Epithelial cell of esophagus (primary cell): ENCODE data around the gene ALX1.

Source experiments
- DNase-seq: peaks from one replicate; pipeline ENCODE4 v3.0.0; 2010; ENCODE audit warnings: low read depth
- H3K4me3 ChIP-seq: 2 replicates; pipeline ENCODE4 v1.5.1; 2011; ENCODE audit warnings: mild to moderate bottlenecking, low read length, control low read depth
- CTCF ChIP-seq: IDR thresholded peaks from 2 replicates; pipeline ENCODE4 v1.5.1; 2011; ENCODE audit warnings: low read depth, mild to moderate bottlenecking, low read length, control low read depth, inconsistent platforms; ENCODE audit not compliant: insufficient read depth; ENCODE audit errors: missing control alignments

The ALX1 gene

GRCh38 chr12:85322715-85323114, 42.7 kb downstream of the ALX1 start:
- TF ChIP-seq CTCF: no peak
- no peak overlapping the region for H3K4me3 ChIP-seq
- DNase-seq: no peak

DNA sequence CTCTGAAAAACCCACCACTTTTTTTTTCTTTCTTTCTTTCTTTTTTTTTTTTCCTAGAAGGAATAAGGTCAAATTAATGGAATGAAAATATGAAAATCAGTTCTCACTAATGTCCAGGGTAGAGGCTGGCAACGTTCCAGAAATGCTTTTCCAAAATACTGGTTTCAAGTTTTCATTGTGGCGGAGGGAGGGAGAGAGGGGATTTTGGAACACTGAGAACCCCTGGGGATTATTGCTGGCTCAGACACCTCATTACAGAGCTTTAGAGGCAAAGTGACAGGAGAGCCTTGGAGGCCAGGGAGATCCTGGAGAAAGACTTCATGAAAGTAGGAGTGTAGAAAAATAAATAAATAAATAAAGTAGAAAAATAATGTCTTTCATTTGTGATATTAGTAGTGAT, 45.4 kb downstream of the ALX1 start:
- TF ChIP-seq CTCF: no peak
- DNase-seq: no peak

DNA sequence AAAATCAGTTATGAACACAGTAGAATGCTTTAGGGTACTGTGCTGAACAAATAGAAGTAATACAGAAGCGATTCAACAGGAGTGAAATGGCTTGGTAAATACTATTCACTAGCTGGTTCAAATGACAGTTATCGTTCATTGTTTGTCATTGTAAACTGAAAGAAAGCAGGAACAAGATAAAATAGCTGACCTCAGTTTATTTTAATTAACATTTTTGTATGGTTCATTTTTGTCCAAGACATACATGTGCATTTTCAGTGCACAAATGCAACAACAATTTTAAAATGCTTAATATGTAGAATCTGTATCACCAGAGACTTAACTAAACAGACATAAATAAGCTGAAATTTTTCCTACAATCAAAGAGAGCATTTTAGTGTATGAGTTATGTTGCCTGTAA, 49.9 kb downstream of the ALX1 start:
- no peak overlapping the region for H3K4me3 ChIP-seq
- TF ChIP-seq CTCF: no peak
- no peak for DNase-seq

More for the DNA sequence above, 45.4 kb downstream of the ALX1 start:
- no peak overlapping the region for H3K4me3 ChIP-seq

DNA sequence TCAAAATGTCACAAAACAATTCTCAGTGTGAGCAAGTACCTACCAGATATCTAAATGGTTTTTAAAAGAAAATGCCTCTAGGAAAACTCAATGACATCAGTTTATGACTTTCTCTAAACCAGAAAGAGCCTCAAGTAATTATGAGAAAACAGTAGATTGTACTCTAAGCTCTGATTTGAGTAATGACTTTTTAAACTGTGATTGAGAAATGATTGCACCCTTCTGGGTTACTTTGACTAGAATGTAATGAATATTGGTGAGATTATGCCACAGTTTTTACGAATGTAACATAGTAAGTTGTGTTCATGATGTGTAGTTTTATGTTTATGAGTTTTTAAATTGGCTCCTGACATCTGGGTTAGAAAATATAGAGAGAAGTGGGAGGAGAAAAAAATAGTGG, 68.8 kb downstream of the ALX1 start:
- no peak overlapping the region for H3K4me3 ChIP-seq
- TF ChIP-seq CTCF: no peak
- no peak for DNase-seq

- no peak for DNase-seq
- no peak overlapping the region for H3K4me3 ChIP-seq
- TF ChIP-seq CTCF: no peak
Measured at GRCh38 chr12:85350356-85350755, 70.3 kb downstream of the ALX1 start.
